Measurements from ENCODE around the gene SLC35A3.

DNA sequence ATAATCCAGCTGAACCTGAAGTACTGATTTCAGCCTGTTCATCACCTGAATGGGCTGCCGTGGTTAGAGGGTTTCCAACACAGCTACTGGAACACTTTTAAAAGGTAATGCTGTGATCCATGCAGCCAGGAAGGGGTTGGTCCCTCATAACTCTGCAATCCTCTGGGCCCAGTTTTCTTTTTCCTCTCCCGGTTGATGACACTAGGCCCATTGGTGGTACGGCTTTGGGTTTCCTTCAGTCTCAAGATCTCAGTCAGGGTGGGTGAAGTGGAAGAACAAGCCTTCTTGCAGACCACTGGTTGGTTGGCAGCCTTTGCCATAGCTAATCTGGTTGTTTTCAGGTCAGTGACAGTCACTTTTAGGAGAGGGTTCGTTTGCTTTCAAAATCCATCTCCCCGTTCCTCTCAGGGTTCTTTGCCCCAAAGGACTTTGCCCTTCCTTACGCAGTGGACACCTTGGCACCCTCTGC is 502 bp upstream of the SLC35A3 start:
- TF ChIP-seq, protein P1, sequence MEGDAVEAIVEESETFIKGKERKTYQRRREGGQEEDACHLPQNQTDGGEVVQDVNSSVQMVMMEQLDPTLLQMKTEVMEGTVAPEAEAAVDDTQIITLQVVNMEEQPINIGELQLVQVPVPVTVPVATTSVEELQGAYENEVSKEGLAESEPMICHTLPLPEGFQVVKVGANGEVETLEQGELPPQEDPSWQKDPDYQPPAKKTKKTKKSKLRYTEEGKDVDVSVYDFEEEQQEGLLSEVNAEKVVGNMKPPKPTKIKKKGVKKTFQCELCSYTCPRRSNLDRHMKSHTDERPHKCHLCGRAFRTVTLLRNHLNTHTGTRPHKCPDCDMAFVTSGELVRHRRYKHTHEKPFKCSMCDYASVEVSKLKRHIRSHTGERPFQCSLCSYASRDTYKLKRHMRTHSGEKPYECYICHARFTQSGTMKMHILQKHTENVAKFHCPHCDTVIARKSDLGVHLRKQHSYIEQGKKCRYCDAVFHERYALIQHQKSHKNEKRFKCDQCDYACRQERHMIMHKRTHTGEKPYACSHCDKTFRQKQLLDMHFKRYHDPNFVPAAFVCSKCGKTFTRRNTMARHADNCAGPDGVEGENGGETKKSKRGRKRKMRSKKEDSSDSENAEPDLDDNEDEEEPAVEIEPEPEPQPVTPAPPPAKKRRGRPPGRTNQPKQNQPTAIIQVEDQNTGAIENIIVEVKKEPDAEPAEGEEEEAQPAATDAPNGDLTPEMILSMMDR (IDR thresholded peaks at IDR 0.05), result no peak
- TF ChIP-seq POLR2AphosphoS5 (IDR thresholded peaks at IDR 0.05), result no peak
